ENCODE data around the gene ZNF407.

DNA sequence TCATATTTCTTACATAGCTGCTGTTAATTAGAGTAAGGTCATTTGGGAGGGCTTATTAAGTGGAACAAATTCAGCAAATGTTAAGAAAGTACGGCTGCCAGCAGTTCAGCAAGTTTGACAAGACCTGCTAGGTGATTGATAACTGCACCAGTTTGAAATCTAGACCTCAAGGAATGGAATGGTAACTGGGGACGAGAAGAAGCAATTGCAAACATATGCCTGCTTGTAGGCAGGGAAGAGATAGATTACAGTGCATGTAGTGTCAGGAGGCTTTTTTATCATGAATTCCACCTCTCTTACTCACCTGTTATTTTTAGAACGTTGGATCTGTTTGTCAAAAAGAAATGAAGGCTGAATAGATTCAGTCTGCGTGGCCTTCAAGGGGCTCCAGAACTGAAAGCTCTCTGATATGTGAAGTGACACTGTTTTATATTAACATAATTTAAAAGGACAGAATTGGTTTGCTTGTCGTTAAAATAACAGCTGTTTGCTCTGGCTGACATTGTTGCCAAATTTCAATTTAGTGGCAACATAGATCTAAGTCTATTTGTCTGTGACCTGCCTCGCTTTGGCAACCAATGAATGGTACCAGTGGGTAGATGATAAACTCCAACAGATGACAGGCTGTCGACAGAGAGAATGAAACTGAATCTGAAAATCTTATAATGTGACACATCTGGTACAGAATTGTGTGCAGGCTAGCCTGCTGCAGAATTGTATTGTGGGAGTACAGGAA is 199.3 kb downstream of the ZNF407 start:
- TF ChIP-seq, protein P1, sequence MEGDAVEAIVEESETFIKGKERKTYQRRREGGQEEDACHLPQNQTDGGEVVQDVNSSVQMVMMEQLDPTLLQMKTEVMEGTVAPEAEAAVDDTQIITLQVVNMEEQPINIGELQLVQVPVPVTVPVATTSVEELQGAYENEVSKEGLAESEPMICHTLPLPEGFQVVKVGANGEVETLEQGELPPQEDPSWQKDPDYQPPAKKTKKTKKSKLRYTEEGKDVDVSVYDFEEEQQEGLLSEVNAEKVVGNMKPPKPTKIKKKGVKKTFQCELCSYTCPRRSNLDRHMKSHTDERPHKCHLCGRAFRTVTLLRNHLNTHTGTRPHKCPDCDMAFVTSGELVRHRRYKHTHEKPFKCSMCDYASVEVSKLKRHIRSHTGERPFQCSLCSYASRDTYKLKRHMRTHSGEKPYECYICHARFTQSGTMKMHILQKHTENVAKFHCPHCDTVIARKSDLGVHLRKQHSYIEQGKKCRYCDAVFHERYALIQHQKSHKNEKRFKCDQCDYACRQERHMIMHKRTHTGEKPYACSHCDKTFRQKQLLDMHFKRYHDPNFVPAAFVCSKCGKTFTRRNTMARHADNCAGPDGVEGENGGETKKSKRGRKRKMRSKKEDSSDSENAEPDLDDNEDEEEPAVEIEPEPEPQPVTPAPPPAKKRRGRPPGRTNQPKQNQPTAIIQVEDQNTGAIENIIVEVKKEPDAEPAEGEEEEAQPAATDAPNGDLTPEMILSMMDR (IDR thresholded peaks at IDR 0.05): no peak
- TF ChIP-seq EZH2phosphoT487 (IDR thresholded peaks at IDR 0.05) (no peak), EZH2 (IDR thresholded peaks at IDR 0.05) (no peak)

Data from neural progenitor cell (in vitro differentiated cells).